HUES48 (cell line): ENCODE results near the gene THBS1.

ENCODE experiments used
- H3K27ac ChIP-seq: one replicate; pipeline ENCODE4 v1.7.0; 2013; ENCODE audit warnings: low read depth, low read length, inconsistent platforms
- H3K27me3 ChIP-seq: 2 replicates; pipeline ENCODE4 v1.6.1; 2013; ENCODE audit warnings: mild to moderate bottlenecking, low read length; ENCODE audit not compliant: control insufficient read depth, insufficient read depth
- H3K36me3 ChIP-seq: 2 replicates; pipeline ENCODE4 v1.6.1; 2013; ENCODE audit warnings: low read length; ENCODE audit not compliant: control insufficient read depth, insufficient read depth
- H3K4me1 ChIP-seq: 2 replicates; pipeline ENCODE4 v1.6.1; 2013; ENCODE audit warnings: mild to moderate bottlenecking, low read length; ENCODE audit not compliant: control insufficient read depth, insufficient read depth
- H3K4me3 ChIP-seq: 2 replicates; pipeline ENCODE4 v1.5.1; 2013; ENCODE audit warnings: mild to moderate bottlenecking, low read depth, low read length
- H3K9ac ChIP-seq: 2 replicates; pipeline ENCODE4 v1.6.1; 2013; ENCODE audit warnings: mild to moderate bottlenecking, low read depth, low read length, moderate library complexity
- H3K9me3 ChIP-seq: 2 replicates; pipeline ENCODE4 v1.6.1; 2013; ENCODE audit warnings: low read length; ENCODE audit not compliant: control insufficient read depth, insufficient read depth

Gene THBS1

GRCh38 chr15:39551476-39551875 lies 29.4 kb upstream of the THBS1 start:
- no peak overlapping the region for H3K4me3 ChIP-seq
- H3K9ac ChIP-seq: no peak overlapping the region
- H3K36me3 ChIP-seq: no peaks in the 10 kb centered on the region
- no peaks in the 10 kb centered on the region for H3K9me3 ChIP-seq
- no peaks in the 10 kb centered on the region for H3K27me3 ChIP-seq
- H3K4me1 ChIP-seq: peaks cover 6% of the 10 kb centered on the region; the same call in 1 of the 2 replicates
- H3K27ac ChIP-seq: no peak overlapping the region

- no peaks in the 10 kb centered on the region for H3K36me3 ChIP-seq
- no peaks in the 10 kb centered on the region for H3K9me3 ChIP-seq
- H3K27ac ChIP-seq: no peak overlapping the region
- no peak overlapping the region for H3K4me3 ChIP-seq
- H3K27me3 ChIP-seq: no peaks in the 10 kb centered on the region
- peaks cover 6% of the 10 kb centered on the region; the same call in 1 of the 2 replicates for H3K4me1 ChIP-seq
- no peak overlapping the region for H3K9ac ChIP-seq
Observed at GRCh38 chr15:39552556-39552955, 28.3 kb upstream of the THBS1 start.

DNA sequence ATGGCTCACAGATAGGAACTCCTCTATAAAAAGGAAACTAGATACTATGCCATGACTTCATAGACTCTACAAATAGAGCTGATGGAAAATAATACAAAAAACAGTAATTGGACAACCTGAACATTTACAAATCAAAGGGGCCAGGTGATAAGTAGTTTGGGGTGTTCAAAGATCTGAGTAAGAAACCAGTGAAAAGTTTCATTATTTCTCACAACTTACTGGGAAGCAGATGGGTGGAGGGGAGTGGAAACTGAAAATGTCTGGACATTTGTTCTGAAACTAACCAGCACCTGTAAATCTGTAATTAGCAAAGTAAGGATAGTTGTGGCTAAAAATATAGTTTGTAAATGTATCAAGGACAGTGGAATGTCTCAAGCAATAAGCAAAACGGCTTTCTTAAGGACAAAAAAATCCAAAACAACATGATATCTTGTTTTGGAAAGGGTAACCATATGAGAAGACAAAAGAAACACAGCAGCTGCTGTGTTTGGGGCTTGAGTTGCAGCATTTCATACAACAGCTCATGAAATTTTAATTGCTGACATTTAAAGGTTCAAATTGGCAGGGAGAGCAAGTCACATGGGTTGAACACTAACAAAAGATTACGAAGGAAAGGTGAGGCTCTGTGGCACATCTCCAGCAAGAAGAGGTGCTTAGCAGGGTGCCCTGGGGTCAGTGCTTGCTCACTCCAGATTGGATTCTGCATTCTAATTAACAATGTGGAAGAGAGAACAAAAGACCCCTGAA lies 26.8 kb upstream of the THBS1 start:
- Histone ChIP-seq H3K9me3 (no peaks in the 10 kb centered on the region), H3K4me1 (peaks cover 6% of the 10 kb centered on the region; the same call in 1 of the 2 replicates), H3K27ac (no peak overlapping the region), H3K9ac (no peak overlapping the region), H3K27me3 (no peaks in the 10 kb centered on the region), H3K4me3 (no peak overlapping the region), H3K36me3 (no peaks in the 10 kb centered on the region)

DNA sequence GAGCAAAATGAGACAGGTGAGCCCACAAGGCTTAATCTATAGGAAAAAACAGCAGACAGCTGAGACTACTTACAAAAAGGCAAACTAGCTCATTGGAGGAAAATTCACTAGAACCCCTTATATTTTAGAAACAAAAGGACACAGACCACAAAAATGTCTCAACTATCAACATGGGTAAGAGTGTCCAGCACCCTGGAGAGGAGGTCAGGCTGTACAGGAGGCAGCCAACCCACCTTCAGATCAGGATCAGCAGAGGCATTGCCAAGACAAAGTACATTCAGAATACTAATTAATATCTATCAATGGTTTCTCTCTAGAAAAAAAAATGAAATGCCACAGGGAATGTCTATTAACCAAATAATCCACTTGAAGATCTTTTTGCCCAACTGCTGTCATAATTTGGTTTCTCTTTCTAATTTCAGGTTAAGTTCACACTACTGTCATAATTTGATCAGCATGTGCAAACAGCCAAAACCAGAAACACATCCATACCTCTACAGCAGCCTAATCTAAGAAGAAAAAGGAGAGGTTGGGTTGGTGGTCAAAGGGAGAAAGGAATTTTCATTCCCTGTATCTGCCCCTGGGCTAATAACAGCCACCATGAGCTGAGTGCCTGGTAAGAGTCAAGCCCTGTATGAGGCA lies 26.0 kb upstream of the THBS1 start:
- Histone ChIP-seq H3K27me3 (no peaks in the 10 kb centered on the region), H3K36me3 (no peaks in the 10 kb centered on the region), H3K4me3 (no peak overlapping the region), H3K4me1 (peaks cover 6% of the 10 kb centered on the region; the same call in 1 of the 2 replicates), H3K9me3 (no peaks in the 10 kb centered on the region), H3K27ac (no peak overlapping the region), H3K9ac (no peak overlapping the region)

DNA sequence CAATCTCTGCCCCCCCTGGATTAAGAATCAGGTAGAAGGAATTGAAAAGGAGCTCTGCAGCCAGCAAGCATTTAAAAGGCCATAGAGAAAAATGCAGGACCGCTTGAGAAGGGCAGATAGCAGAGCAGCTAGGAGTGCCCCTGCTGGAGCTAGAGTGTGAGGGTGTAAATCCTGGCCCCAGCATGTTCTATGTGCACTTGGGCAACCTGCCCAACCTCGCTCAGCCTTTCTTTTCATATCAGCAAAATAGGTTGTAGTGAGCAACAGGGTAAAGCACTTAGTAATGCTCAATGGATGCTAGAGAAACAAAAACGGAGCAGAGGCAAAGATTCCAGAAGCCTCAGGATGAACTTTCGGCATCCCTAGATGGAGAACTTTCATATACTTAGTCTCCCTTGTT lies 25.0 kb upstream of the THBS1 start:
- Histone ChIP-seq H3K4me3 (no peak overlapping the region), H3K27ac (no peak overlapping the region), H3K27me3 (no peaks in the 10 kb centered on the region), H3K9me3 (no peaks in the 10 kb centered on the region), H3K4me1 (peaks cover 6% of the 10 kb centered on the region; the same call in 1 of the 2 replicates), H3K36me3 (no peaks in the 10 kb centered on the region), H3K9ac (no peak overlapping the region)

DNA sequence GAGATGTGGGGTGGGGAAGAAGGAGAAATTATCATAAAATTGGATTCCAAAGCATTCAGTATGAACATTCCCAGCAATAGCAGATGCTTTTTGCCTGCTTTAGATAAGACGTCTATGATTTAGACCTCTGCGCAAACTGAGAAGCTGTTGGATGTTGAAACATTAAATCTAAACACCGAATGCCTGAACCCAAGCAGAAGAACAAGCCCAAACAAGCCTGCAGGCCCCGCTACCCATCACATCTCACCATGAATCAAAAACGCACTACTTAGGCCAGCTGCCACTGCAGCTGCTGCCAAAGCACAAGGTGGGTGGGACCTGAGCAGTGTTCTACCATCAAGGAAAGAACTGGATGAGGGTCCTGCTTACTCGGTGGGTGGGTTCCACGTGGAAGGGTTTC lies 24.4 kb upstream of the THBS1 start:
- H3K9ac ChIP-seq: no peak overlapping the region
- no peak overlapping the region for H3K27ac ChIP-seq
- no peaks in the 10 kb centered on the region for H3K9me3 ChIP-seq
- no peak overlapping the region for H3K4me3 ChIP-seq
- no peaks in the 10 kb centered on the region for H3K27me3 ChIP-seq
- H3K36me3 ChIP-seq: no peaks in the 10 kb centered on the region
- H3K4me1 ChIP-seq: peaks cover 6% of the 10 kb centered on the region; the same call in 1 of the 2 replicates

DNA sequence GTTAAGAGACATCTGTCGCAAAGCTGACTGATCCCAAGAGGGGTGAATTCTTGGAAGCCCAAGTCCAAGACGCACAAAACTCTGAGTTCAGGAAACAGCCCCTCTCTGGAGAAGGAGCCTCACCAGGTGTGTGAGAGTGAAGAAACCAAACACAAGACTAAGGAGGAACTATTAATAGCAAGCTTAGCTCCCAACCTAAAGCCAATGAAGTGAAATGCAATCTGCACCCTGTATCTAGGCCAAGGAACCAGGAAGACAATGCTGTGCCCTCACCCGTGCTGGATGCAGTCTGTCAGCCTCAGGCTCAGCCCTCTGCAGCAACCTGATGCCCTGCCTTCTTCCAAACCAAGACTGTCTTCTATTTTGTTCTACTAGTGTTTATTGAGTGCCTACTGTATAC lies 22.5 kb upstream of the THBS1 start:
- Histone ChIP-seq H3K36me3 (no peaks in the 10 kb centered on the region), H3K9ac (no peak overlapping the region), H3K9me3 (no peaks in the 10 kb centered on the region), H3K4me3 (no peak overlapping the region), H3K27me3 (no peaks in the 10 kb centered on the region), H3K27ac (no peak overlapping the region), H3K4me1 (peaks cover 6% of the 10 kb centered on the region; the same call in 1 of the 2 replicates)

DNA sequence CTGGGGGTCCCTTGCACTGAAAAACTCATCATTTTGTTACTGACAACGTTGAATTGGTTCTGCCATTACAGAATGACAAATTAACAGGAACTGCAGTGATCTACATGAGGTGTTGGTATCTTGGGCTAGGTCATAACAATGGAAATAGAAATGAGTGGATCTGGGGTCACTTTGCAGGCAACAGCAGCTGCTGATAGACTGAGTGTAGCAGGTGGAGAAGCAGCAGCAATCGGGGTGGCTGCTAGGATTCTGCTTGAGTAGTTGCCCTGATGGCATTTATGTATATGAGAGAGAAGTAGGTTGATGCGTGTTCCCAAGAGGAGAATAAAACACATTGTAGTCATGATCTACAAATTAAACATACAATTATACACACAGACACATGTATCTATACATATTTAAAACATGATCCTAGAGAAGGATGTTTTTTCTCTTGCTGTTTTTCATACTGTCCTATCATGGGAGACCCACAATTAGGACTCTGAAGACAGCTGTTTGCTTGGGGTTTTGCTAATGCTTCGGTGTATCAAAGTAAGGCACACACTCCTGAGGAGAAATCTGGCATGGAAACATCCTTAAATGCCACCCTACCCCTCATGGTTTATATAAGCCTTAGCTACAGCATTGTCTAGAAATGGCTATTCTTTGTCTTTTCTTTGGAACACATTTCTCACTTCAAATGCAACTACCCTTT lies 15.8 kb upstream of the THBS1 start:
- Histone ChIP-seq H3K27me3 (no peaks in the 10 kb centered on the region), H3K9me3 (no peaks in the 10 kb centered on the region), H3K4me1 (no peaks in the 10 kb centered on the region), H3K36me3 (no peaks in the 10 kb centered on the region), H3K9ac (no peak overlapping the region), H3K27ac (no peak overlapping the region), H3K4me3 (no peak overlapping the region)

GRCh38 chr15:39565851-39566250 lies 15.0 kb upstream of the THBS1 start:
- Histone ChIP-seq H3K36me3 (no peaks in the 10 kb centered on the region), H3K4me1 (no peaks in the 10 kb centered on the region), H3K9ac (no peak overlapping the region), H3K27ac (no peak overlapping the region), H3K4me3 (no peak overlapping the region), H3K9me3 (no peaks in the 10 kb centered on the region), H3K27me3 (no peaks in the 10 kb centered on the region)

DNA sequence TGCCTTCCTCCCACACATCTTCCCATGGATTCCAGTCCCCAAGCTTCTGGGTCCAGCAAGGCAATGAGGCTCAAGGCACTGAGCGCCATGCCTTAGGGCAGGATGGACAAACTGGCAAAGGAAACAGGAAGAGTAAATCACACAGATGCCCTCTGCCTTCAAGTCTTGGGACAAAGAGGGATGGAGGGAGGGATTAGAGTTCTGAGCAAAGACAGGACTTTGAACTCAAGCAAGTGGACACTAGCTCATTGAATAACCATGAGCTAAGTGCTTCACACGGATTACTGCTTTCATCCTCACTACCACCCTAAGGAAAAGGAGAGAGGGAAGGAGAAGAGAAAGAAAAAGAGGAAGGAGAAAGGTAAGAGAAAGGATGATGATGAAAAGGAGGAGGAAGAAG lies 7.6 kb upstream of the THBS1 start:
- Histone ChIP-seq H3K27ac (no peak overlapping the region), H3K4me1 (no peaks in the 10 kb centered on the region), H3K4me3 (no peak overlapping the region), H3K9ac (no peak overlapping the region), H3K27me3 (no peaks in the 10 kb centered on the region), H3K9me3 (no peaks in the 10 kb centered on the region), H3K36me3 (no peaks in the 10 kb centered on the region)

DNA sequence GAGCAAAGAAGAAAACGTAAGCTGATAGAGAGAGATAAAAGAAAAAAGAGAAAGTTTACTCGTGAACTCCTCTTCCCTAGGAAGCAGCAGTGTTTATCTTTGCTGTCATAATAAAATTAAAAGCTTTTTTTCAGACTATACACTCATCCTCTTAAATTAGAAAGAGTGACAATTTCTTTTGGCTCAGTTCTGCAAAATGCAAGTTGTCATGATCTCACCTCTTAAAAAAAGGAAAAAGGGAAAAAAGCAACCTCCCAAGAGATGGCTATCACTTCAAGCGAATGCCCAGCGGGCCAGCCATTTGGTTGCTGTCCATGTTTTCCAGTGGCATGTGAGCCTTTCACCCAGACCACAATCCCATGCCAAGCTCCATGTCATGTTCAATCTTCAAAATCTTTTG lies 7.0 kb upstream of the THBS1 start:
- H3K4me1 ChIP-seq: peaks cover 5% of the 10 kb centered on the region
- no peak overlapping the region for H3K27ac ChIP-seq
- H3K27me3 ChIP-seq: peaks cover 4% of the 10 kb centered on the region; the same call in 1 of the 2 replicates
- H3K36me3 ChIP-seq: no peaks in the 10 kb centered on the region
- no peaks in the 10 kb centered on the region for H3K9me3 ChIP-seq
- no peak overlapping the region for H3K9ac ChIP-seq
- H3K4me3 ChIP-seq: no peak overlapping the region
